Neuronal stem cell (in vitro differentiated cells): Measurements from ENCODE around the gene ZNF525.
A peak's percentile ranks its signal among the peaks of the same experiment; 100 is the strongest.
"Not testable (repeated sequence)": the region's sequence is repeated elsewhere in the genome, so short reads cannot be mapped to it uniquely, and the experiment has no call there.

Source experiments
- DNase-seq: peaks from one replicate; pipeline ENCODE4 v3.0.0-alpha.2; 2013; ENCODE audit warnings: low spot score
- H2AFZ ChIP-seq: one replicate; pipeline ENCODE4 v1.6.1; 2013; ENCODE audit warnings: mild to moderate bottlenecking, low read length, inconsistent platforms
- H2AK5ac ChIP-seq: 2 replicates; pipeline ENCODE4 v1.6.1; 2013; ENCODE audit warnings: low read depth, mild to moderate bottlenecking, inconsistent platforms, low read length, moderate library complexity, mixed read lengths
- H2BK120ac ChIP-seq: 2 replicates; pipeline ENCODE4 v1.6.1; 2013; ENCODE audit warnings: low read depth, mild to moderate bottlenecking, inconsistent platforms, low read length, moderate library complexity, mixed read lengths
- H2BK12ac ChIP-seq: one replicate; pipeline ENCODE4 v1.6.1; 2013; ENCODE audit warnings: low read length, inconsistent platforms
- H2BK15ac ChIP-seq: 2 replicates; pipeline ENCODE4 v1.6.1; 2013; ENCODE audit warnings: mild to moderate bottlenecking, low read length, inconsistent platforms, mixed read lengths
- H2BK5ac ChIP-seq: one replicate; pipeline ENCODE4 v1.6.1; 2013; ENCODE audit warnings: inconsistent platforms, mild to moderate bottlenecking, low read length, moderate library complexity
- H3K14ac ChIP-seq: one replicate; pipeline ENCODE4 v1.6.1; 2013; ENCODE audit warnings: low read length, inconsistent platforms
- H3K18ac ChIP-seq: 2 replicates; pipeline ENCODE4 v1.6.1; 2013; ENCODE audit warnings: low read length, inconsistent platforms
- H3K23ac ChIP-seq: 2 replicates; pipeline ENCODE4 v1.6.1; 2013; ENCODE audit warnings: low read depth, mild to moderate bottlenecking, mixed read lengths, low read length, inconsistent platforms; ENCODE audit not compliant: poor library complexity
- H3K27ac ChIP-seq: replicated peaks from 3 replicates; pipeline ENCODE4 v1.5.1; 2013; ENCODE audit warnings: low read length, inconsistent platforms
- H3K27me3 ChIP-seq, 3 experiments: 2 replicates each; pipeline ENCODE4 v1.6.1; 2013; ENCODE audit warnings: low read length in 3 of 3, mild to moderate bottlenecking in 2 of 3, inconsistent platforms in 1 of 3, low read depth in 1 of 3, mixed read lengths in 1 of 3, moderate library complexity in 1 of 3; ENCODE audit not compliant: control insufficient read depth in 3 of 3, insufficient read depth in 3 of 3
- H3K36me3 ChIP-seq, 2 donors: replicated peaks in 1 of 2; 2 replicates each; pipeline ENCODE4 v1.6.1; 2013; ENCODE audit warnings: low read length in 2 of 2; ENCODE audit not compliant: control insufficient read depth in 2 of 2, insufficient read depth in 2 of 2
- H3K4ac ChIP-seq: 2 replicates; pipeline ENCODE4 v1.6.1; 2013; ENCODE audit warnings: inconsistent platforms, mild to moderate bottlenecking, low read length, moderate library complexity
- H3K4me1 ChIP-seq, 2 donors: 1 replicate in 1 of 2; 2 replicates in 1 of 2; pipeline ENCODE4 v1.6.1; 2013; ENCODE audit warnings: low read length in 2 of 2, low read depth in 1 of 2; ENCODE audit not compliant: control insufficient read depth in 2 of 2, insufficient read depth in 1 of 2
- H3K4me2 ChIP-seq: one replicate; pipeline ENCODE4 v1.6.1; 2013; ENCODE audit warnings: mild to moderate bottlenecking, low read length, inconsistent platforms; ENCODE audit not compliant: insufficient read depth, poor library complexity, severe bottlenecking
- H3K4me3 ChIP-seq, 2 donors: 2 replicates each; pipeline ENCODE4 v1.5.1; 2013; ENCODE audit warnings: low read length in 2 of 2, mild to moderate bottlenecking in 2 of 2, inconsistent platforms in 1 of 2, moderate library complexity in 1 of 2
- H3K79me1 ChIP-seq: one replicate; pipeline ENCODE4 v1.6.1; 2013; ENCODE audit warnings: low read depth, mild to moderate bottlenecking, inconsistent platforms, low read length, moderate library complexity
- H3K9ac ChIP-seq: one replicate; pipeline ENCODE4 v1.6.1; 2013; ENCODE audit warnings: mild to moderate bottlenecking, low read depth, low read length, inconsistent platforms; ENCODE audit not compliant: poor library complexity
- H3K9me3 ChIP-seq, 2 donors: replicated peaks in 1 of 2; 2 replicates each; pipeline versions ENCODE3 to v1.6.1; 2013; ENCODE audit warnings: low read length in 2 of 2, mild to moderate bottlenecking in 2 of 2, inconsistent platforms in 1 of 2, low read depth in 1 of 2, mixed read lengths in 1 of 2, moderate library complexity in 1 of 2; ENCODE audit not compliant: control insufficient read depth in 2 of 2, insufficient read depth in 1 of 2
- H4K8ac ChIP-seq: one replicate; pipeline ENCODE4 v1.6.1; 2013; ENCODE audit warnings: low read depth, mild to moderate bottlenecking, inconsistent platforms, low read length, moderate library complexity
- H4K91ac ChIP-seq: one replicate; pipeline ENCODE4 v1.6.1; 2013; ENCODE audit warnings: low read length, low read depth, mild to moderate bottlenecking, inconsistent platforms; ENCODE audit not compliant: poor library complexity
- WGBS, 2 donors: extraction: QIAGEN DNeasy Blood & Tissue Kit; methylation state at CpG; one replicate each; pipeline ENCODE4 v1.1.7; 2013; ENCODE audit warnings: missing lambda C conversion rate in 2 of 2, mixed read lengths in 1 of 2; ENCODE audit not compliant: insufficient read length in 2 of 2, insufficient replicate concordance in 1 of 2; ENCODE audit errors: extremely low coverage in 2 of 2; 5-methylcytosine and 5-hydroxymethylcytosine counted together

ZNF525 gene

DNA sequence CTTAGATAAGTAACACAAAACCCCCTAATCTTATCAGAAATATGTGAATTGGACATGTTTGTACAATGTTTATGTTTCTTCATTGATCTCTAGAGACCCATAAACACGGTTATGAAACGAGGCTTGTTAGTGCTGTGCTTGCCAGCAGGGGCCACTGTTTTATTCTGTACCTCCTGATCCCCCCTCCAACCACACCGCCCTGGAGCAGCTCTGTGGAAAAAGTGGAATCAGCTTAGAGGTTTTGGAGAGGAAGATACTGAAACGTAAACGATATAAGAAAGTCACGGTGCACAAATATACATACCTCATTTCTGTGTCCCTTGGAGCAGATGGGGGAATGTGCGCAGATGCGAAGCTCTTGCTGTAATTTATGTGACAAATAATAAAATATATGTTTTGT, 58.2 kb downstream of the ZNF525 start:
- H3K4me3 ChIP-seq, H3K9ac ChIP-seq, H4K91ac ChIP-seq, H4K8ac ChIP-seq, H3K27me3 ChIP-seq, H3K9me3 ChIP-seq, H3K4me1 ChIP-seq, H3K4ac ChIP-seq, H3K27ac ChIP-seq, H2BK5ac ChIP-seq, H3K18ac ChIP-seq, H3K4me2 ChIP-seq, H3K36me3 ChIP-seq, H2BK120ac ChIP-seq, H2BK15ac ChIP-seq, H3K23ac ChIP-seq, H2AK5ac ChIP-seq, H3K14ac ChIP-seq, DNase-seq, H2AFZ ChIP-seq, H2BK12ac ChIP-seq, H3K79me1 ChIP-seq: not testable (repeated sequence)
- WGBS, 2 donors, result no CpG with 5 or more reads among the region's 8 CpGs

DNA sequence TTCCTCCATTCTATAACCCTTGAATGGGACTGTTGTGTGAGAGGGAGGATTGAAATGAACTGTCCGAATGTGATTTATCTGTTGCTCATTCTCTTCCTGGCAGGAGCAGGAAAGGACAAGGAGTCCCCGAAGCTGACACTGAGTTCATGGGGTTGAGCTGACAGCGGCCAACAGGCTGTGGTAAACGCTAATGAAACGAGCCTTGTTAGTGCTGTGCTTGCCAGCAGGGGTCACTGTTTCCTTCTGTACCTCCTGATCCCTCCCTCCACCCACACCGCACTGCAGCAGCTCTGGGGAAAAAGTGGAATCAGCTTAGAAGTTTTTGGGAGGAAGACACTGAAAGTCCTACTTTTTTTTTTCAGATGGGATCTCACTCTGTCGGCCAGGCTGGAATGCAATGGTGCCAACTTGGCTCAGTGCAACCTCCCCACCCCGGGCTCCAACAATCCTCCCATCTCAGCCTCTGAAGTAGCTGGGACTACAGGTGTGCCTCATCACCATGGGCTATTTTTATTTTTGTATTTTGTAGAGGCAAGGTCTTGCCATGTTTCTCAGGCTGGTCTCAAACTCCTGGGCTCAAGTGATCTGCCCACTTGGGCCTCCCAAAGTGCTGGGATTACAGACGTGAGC, 59.6 kb downstream of the ZNF525 start:
- Histone ChIP-seq H2BK5ac (peak overlapping the region; percentile 39), H2BK15ac (no peak overlapping the region), H2BK12ac (no peak overlapping the region), H3K9me3 (no peaks in the 10 kb centered on the region), H2AFZ (no peak overlapping the region), H3K14ac (no peak overlapping the region), H3K18ac (no peak overlapping the region), H3K27me3 (no peaks in the 10 kb centered on the region), H3K4me2 (no peak overlapping the region), H3K36me3 (no peaks in the 10 kb centered on the region), H3K4ac (no peak overlapping the region), H3K27ac (no peak overlapping the region), H4K8ac (no peak overlapping the region), H3K23ac (no peak overlapping the region), H3K79me1 (no peaks in the 10 kb centered on the region), H4K91ac (no peak overlapping the region), H3K4me1 (no peaks in the 10 kb centered on the region), H3K9ac (no peak overlapping the region), H2AK5ac (no peak overlapping the region), H2BK120ac (no peak overlapping the region), H3K4me3 (no peak overlapping the region)
- WGBS, 2 donors, result no CpG with 5 or more reads among the region's 9 CpGs
- DNase-seq, result peak; percentile 67

DNA sequence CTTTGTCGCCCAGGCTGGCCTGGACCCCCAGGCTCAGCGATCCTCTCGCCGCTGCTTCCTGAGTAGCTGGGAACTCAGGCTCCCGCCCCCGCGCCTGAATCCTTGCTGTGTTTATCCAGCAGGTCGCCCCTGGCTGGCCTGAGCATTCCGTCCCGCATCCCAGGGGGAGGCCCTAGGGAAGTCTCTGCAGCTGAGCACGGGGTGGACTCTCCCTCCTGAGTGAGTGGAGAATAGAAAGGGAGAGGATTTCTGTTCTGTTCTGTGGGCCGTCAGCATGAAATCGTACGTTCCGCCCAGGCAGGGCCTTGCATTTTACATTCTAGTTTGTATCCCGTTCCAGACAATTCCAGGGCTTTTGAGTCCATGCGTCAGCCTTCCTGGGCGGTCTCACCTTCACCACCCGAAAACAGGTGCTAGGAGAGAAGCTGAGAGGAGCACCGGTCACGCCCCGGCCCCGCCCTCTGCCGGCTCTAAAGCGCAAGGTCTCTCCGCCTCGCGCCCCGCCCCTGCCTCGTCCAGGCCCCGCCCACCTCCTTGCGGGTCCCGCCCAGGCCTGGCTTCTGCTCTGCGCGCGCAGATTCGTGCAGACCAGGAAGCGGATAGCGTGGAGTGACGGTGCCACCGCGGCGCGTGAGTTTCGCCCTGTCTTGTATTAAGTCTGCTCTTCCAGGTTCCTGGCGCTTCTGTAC, 66.0 kb downstream of the ZNF525 start, which contains the start of gene ZNF761:
Gene ZNF761 (plus strand): TSS at position 586 of the 689 bp plus-strand sequence. CDS start 15,285 bp downstream, outside the sequence.
- no peak within 1 kb of the TSS for H3K23ac ChIP-seq
- H3K4ac ChIP-seq, result no peak within 1 kb of the TSS
- no peak within 1 kb of the TSS for H4K91ac ChIP-seq
- peak within 1 kb of the TSS; percentile 82 for H3K14ac ChIP-seq
- H3K9ac ChIP-seq, result peak within 1 kb of the TSS; percentile 92
- H2BK12ac ChIP-seq, result no peak within 1 kb of the TSS
- peak within 1 kb of the TSS; percentile 76 for H3K18ac ChIP-seq
- H3K79me1 ChIP-seq, result no peaks in the 10 kb centered on the region
- H3K36me3 ChIP-seq, result peaks cover 3 to 29% of the 10 kb centered on the region in 2 donors
- peak; percentile 90 for DNase-seq
- peak within 1 kb of the TSS; percentile 91 for H3K4me2 ChIP-seq
- no peak within 1 kb of the TSS for H2BK5ac ChIP-seq
- H3K27me3 ChIP-seq, result no peaks in the 10 kb centered on the region
- H3K4me1 ChIP-seq, result peaks cover 3 to 5% of the 10 kb centered on the region in 2 donors
- H3K4me3 ChIP-seq, result peak within 1 kb of the TSS; percentile 62 to 91
- H2AFZ ChIP-seq, result peak within 1 kb of the TSS; percentile 99
- peak within 1 kb of the TSS; percentile 67 for H2BK15ac ChIP-seq
- H2AK5ac ChIP-seq, result no peak within 1 kb of the TSS
- H4K8ac ChIP-seq, result peak within 1 kb of the TSS; percentile 82
- WGBS, 2 donors, result no CpG with 5 or more reads among the region's 46 CpGs
- H2BK120ac ChIP-seq, result no peak within 1 kb of the TSS
- H3K9me3 ChIP-seq, result peaks cover 0 to 5% of the 10 kb centered on the region in 2 donors
- H3K27ac ChIP-seq, result peak within 1 kb of the TSS; percentile 66

DNA sequence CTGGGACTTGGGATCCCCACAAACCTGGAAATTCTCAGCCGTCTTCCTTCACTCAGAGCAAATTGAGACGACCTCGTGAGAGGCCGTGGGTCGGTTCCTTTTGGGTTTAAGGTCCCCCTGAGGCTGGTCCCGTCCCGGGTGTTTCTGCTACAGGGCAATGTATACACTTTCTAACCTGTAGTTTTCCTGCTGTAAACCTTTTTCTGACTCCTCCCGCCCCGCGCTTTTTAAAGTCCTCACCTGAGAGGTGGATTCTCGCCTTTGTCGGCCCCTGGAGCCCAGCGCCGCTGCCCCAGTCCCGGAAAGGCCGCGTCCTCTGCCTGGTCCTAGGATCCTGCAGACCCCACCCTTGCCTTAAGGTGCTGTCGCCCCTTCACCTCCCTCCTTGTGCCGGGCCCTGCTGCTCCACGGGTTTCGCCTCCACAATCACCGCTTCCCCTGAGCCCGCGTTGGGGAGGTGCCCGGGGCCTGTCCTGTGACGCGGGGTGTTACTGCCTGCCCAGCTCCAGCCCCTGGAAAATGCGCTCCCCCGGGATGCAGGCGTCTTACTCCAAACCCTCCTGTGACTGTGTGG, 66.7 kb downstream of the ZNF525 start:
- peaks cover 3 to 33% of the 10 kb centered on the region in 2 donors for H3K36me3 ChIP-seq
- H2BK15ac ChIP-seq, result no peak overlapping the region
- no peak overlapping the region for H2BK5ac ChIP-seq
- no peak overlapping the region for H3K23ac ChIP-seq
- H4K91ac ChIP-seq, result no peak overlapping the region
- H3K9ac ChIP-seq, result peak overlapping the region; percentile 92
- H3K4me2 ChIP-seq, result peak overlapping the region; percentile 91
- H2AFZ ChIP-seq, result peak overlapping the region; percentile 99
- no CpG with 5 or more reads among the region's 30 CpGs for WGBS, 2 donors
- no peak overlapping the region for H2BK12ac ChIP-seq
- peak overlapping the region; percentile 82 for H3K14ac ChIP-seq
- no peaks in the 10 kb centered on the region for H3K27me3 ChIP-seq
- H2AK5ac ChIP-seq, result no peak overlapping the region
- peak overlapping the region; percentile 82 for H4K8ac ChIP-seq
- peaks cover 0 to 5% of the 10 kb centered on the region in 2 donors for H3K9me3 ChIP-seq
- peaks cover 3 to 5% of the 10 kb centered on the region in 2 donors for H3K4me1 ChIP-seq
- peak overlapping the region; percentile 76 for H3K18ac ChIP-seq
- peak overlapping the region; percentile 62 to 91 for H3K4me3 ChIP-seq
- peak; percentile 4 for DNase-seq
- H3K79me1 ChIP-seq, result no peaks in the 10 kb centered on the region
- no peak overlapping the region for H3K4ac ChIP-seq
- H2BK120ac ChIP-seq, result no peak overlapping the region
- no peak overlapping the region for H3K27ac ChIP-seq
